MCF 10A (cell line): ENCODE measurements around the gene TCAIM. TPM values are rescaled to one million over a fixed set of nuclear protein-coding genes. Genes with fewer than 3 reads are reported as not detected.

Experiments used
- BruUV-seq: library from RNA; stranded (reverse); fragments of 400-500 nt; replicated peaks from 2 replicates; lab custom pipeline; 2021; lab: Mats Ljungman, UMichigan
- CTCF ChIA-PET: fragments of 300-600 bp; sonication (Branson Sonifier 250); formaldehyde crosslinking; extraction: SDS; loops from one replicate; lab custom pipeline; 2021; ENCODE audit warnings: antibody characterized with exemption, inconsistent platforms; lab: Yijun Ruan, JAX
- POLR2A ChIA-PET: fragments of 300-600, 350-650 bp; sonication (Branson Sonifier 250); formaldehyde crosslinking; extraction: SDS; loops from one replicate; lab custom pipeline; 2020; ENCODE audit warnings: antibody characterized with exemption, inconsistent platforms; lab: Yijun Ruan, JAX
- DNase-seq: peaks from one replicate; pipeline ENCODE4 v3.0.0-alpha.2; 2018; ENCODE audit not compliant: unreplicated experiment
- H3K27ac Mint-ChIP-seq: one replicate; pipeline ENCODE4 v1.8.0; 2022; ENCODE audit warnings: mild to moderate bottlenecking, low read depth, mixed read lengths; ENCODE audit not compliant: unreplicated experiment
- H3K27me3 Mint-ChIP-seq: one replicate; pipeline ENCODE4 v1.8.0; 2022; ENCODE audit warnings: mixed read lengths; ENCODE audit not compliant: insufficient read depth, unreplicated experiment
- H3K36me3 Mint-ChIP-seq: one replicate; pipeline ENCODE4 v1.8.0; 2022; ENCODE audit warnings: mild to moderate bottlenecking, moderate library complexity, mixed read lengths; ENCODE audit not compliant: insufficient read depth, unreplicated experiment
- H3K4me1 Mint-ChIP-seq: one replicate; pipeline ENCODE4 v1.8.0; 2022; ENCODE audit warnings: mixed read lengths; ENCODE audit not compliant: insufficient read depth, unreplicated experiment
- H3K4me3 Mint-ChIP-seq: one replicate; pipeline ENCODE4 v1.8.0; 2022; ENCODE audit warnings: mild to moderate bottlenecking, moderate library complexity, mixed read lengths; ENCODE audit not compliant: unreplicated experiment
- H3K9me3 Mint-ChIP-seq: one replicate; pipeline ENCODE4 v1.8.0; 2022; ENCODE audit warnings: mixed read lengths; ENCODE audit not compliant: unreplicated experiment
- intact Hi-C: fragments of 100-400 bp; cut with micrococcal nuclease; formaldehyde crosslinking; loops from 2 replicates; pipeline ENCODE4 v1.14.1; 2022
- total RNA-seq: library from RNA; stranded (reverse); gene quantifications from 2 replicates; pipeline ENCODE4 v1.2.3, GENCODE V29; 2022
- TF ChIP-seq, protein P1 (sequence below): fragments of 200-600 bp; IDR thresholded peaks from one replicate; pipeline ENCODE4 v1.8.0; 2022; ENCODE audit warnings: antibody characterized with exemption, mild to moderate bottlenecking; ENCODE audit not compliant: unreplicated experiment

TCAIM gene
- total RNA-seq, 1 experiment from 2014 or later: 26.6 TPM

DNA sequence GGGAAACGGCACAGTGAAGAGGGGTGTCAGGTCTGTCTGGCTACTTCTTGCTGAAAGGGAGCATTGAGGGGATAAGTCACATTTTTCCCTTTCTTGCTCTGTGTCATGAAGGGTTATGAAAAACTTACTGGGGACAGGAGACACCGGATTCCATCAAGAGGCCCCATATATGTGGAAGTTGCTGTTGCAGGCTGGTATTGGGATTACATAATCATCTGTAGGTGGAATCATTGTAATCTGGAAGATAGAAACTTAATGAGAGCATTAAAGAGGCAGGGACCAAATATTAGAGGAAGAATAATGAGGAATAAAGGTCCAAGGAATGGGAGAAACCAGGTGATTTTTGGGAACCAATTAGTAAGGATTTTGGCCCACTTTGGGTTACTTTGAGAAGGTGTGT lies 4.2 kb upstream of the TCAIM start:
- BruUV-seq: no TSS peak
- Mint-ChIP-seq H3K27ac (no peak overlapping the region), H3K4me1 (peaks cover 6% of the 10 kb centered on the region), H3K4me3 (no peak overlapping the region), H3K9me3 (no peaks in the 10 kb centered on the region), H3K36me3 (peaks cover 11% of the 10 kb centered on the region), H3K27me3 (peaks cover 13% of the 10 kb centered on the region)
- CTCF ChIA-PET: no interaction called here
- POLR2A ChIA-PET: no interaction called here
- TF ChIP-seq, protein P1, sequence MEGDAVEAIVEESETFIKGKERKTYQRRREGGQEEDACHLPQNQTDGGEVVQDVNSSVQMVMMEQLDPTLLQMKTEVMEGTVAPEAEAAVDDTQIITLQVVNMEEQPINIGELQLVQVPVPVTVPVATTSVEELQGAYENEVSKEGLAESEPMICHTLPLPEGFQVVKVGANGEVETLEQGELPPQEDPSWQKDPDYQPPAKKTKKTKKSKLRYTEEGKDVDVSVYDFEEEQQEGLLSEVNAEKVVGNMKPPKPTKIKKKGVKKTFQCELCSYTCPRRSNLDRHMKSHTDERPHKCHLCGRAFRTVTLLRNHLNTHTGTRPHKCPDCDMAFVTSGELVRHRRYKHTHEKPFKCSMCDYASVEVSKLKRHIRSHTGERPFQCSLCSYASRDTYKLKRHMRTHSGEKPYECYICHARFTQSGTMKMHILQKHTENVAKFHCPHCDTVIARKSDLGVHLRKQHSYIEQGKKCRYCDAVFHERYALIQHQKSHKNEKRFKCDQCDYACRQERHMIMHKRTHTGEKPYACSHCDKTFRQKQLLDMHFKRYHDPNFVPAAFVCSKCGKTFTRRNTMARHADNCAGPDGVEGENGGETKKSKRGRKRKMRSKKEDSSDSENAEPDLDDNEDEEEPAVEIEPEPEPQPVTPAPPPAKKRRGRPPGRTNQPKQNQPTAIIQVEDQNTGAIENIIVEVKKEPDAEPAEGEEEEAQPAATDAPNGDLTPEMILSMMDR: no peak
- no peak for DNase-seq
- intact Hi-C loops: no loop called here

DNA sequence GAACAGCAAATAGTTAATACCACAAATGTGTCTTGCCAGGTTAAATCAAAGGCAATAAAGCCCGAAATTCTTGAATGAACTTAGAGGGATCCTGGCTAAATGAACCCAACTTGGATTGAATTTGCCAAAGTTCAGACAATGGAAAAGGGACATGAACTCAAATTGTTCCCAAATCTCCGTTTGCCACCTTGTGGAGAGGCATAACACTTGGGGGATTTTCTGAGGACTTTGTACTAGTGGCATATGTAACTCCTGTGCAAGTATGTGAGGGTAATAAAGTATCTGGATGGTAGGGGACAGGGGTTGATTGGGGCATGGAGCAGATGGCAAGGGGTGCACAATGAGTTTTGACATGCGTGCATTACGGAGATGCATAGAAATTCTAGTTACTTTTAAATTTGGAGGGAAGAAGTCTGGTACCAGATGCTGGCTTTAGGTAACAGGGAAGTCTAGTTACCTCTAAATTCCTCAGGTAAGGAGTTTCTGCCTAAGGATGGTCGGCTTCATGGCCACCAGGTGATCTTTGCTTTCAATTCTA lies 1.2 kb upstream of the TCAIM start:
- ChIA-PET CTCF (interaction anchor here (0.7 kb wide), 1 partner anchor 174 kb away, joined by 3 read pairs; no protein-coding TSS in a partner anchor), POLR2A (interaction anchor here (0.7 to 4.4 kb wide), 17 partner anchors 8 to 647 kb away, joined by 3 to 39 read pairs (median 4); partner anchors contain the start of genes ABHD5 and ZNF197)
- H3K36me3 Mint-ChIP-seq: peaks cover 11% of the 10 kb centered on the region
- TF ChIP-seq, protein P1: no peak
- no peaks in the 10 kb centered on the region for H3K9me3 Mint-ChIP-seq
- peaks cover 13% of the 10 kb centered on the region for H3K27me3 Mint-ChIP-seq
- peaks cover 27% of the 10 kb centered on the region for H3K4me1 Mint-ChIP-seq
- H3K4me3 Mint-ChIP-seq: peak overlapping the region; percentile 90
- BruUV-seq: no TSS peak
- intact Hi-C loops: no loop called here
- DNase-seq: peak; percentile 5
- H3K27ac Mint-ChIP-seq: peak overlapping the region; percentile 95

DNA sequence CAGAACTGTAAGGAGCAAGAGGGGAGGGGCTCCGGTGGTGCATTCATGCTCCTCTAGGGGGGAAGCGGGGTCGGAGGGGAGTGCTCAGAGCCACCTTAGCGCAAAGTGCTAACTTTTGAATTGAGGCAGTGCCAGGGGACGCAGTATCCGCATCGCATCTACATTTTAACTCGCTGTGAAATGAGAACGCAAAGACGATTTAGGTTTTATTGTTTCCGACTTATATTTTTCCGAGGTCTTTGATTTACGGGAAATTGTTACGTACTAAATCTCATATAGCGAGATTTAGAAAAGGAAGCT lies 212 bp downstream of the TCAIM start:
- no TSS peak for BruUV-seq
- CTCF ChIA-PET: interaction anchor here (0.6 to 1.7 kb wide), 2 partner anchors 15 to 31 kb away, joined by 3 to 4 read pairs; no protein-coding TSS in a partner anchor
- Mint-ChIP-seq H3K36me3 (peaks cover 11% of the 10 kb centered on the region), H3K9me3 (no peaks in the 10 kb centered on the region), H3K27me3 (peaks cover 3% of the 10 kb centered on the region), H3K4me1 (peaks cover 29% of the 10 kb centered on the region), H3K27ac (peak overlapping the region; percentile 95), H3K4me3 (peak overlapping the region; percentile 90)
- intact Hi-C loops: loop anchor here (2.0 kb wide), 1 partner anchor 138 kb away; the partner anchor contains the start of gene ZNF445
- DNase-seq: no peak
- TF ChIP-seq, protein P1: no peak
- POLR2A ChIA-PET: interaction anchor here (0.6 to 4.4 kb wide), 18 partner anchors 10 to 1082 kb away, joined by 3 to 39 read pairs (median 4); partner anchors contain the start of genes ZNF197 and ZNF445

DNA sequence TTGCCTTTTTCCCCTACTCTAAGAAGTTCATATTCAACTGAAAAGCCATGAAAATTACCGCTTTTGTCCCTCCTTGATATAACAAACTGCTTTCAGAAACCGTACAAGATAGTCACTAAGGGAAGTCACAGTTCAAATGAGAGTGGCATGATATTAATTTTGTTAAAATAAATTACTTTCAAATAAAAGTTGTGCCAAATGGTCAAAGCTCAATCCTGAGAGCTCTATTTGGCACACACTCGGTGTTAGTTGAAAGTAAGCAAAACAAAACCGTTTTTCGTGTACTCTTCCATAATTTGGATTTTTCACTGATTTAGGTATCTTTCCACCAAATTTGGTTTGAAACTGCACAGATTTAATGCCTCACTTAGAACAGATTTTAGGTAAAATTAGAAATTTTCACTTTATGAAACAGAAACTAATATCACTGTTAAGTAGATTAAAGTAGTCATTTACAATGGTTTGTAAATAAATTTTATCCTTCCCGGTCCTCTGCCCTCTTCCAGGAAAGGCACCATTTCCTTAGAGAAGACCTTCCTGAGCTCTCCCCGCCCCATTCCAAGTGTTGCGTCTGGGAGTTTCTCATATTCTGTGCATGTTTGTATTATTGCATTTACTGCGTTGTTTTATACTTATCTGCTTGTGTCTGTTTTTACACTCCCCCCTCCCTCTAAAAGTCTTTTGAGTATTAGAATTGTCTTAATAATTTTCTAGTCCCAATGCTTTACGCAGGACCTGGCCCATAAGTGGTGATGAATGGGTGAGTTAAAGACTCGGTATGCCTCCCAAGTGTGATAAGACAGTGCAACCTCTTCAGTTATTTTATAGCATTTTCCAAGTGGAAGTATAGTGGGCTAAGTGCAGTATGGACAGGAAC lies 853 bp downstream of the TCAIM start:
- POLR2A ChIA-PET: interaction anchor here (0.6 to 4.4 kb wide), 18 partner anchors 10 to 1082 kb away, joined by 3 to 39 read pairs (median 4); partner anchors contain the start of genes ZNF197 and ZNF445
- H3K27me3 Mint-ChIP-seq: no peaks in the 10 kb centered on the region
- CTCF ChIA-PET: interaction anchor here (1.2 to 1.7 kb wide), 2 partner anchors 15 kb away, joined by 3 to 5 read pairs; no protein-coding TSS in a partner anchor
- TF ChIP-seq, protein P1: no peak
- intact Hi-C loops: loop anchor here (2.0 kb wide), 1 partner anchor 137 kb away; the partner anchor contains the start of gene ZNF445
- no peak for DNase-seq
- H3K4me3 Mint-ChIP-seq: peak overlapping the region; percentile 90
- peaks cover 29% of the 10 kb centered on the region for H3K4me1 Mint-ChIP-seq
- H3K9me3 Mint-ChIP-seq: no peaks in the 10 kb centered on the region
- peaks cover 11% of the 10 kb centered on the region for H3K36me3 Mint-ChIP-seq
- peak overlapping the region; percentile 95 for H3K27ac Mint-ChIP-seq
- BruUV-seq: no TSS peak
